PC-9 (cell line): ENCODE measurements around the gene FAM168A.

ENCODE experiments used
- CTCF ChIP-seq: fragments of 200-600 bp; sonication (generic); conservative IDR thresholded peaks from 2 replicates; pipeline ENCODE4 v1.6.1; 2017; ENCODE audit warnings: mixed run types, antibody characterized with exemption, mild to moderate bottlenecking, moderate library complexity
- EZH2 ChIP-seq: fragments of 200-600 bp; sonication (generic); IDR thresholded peaks from 2 replicates; pipeline ENCODE4 v1.8.0; 2017; ENCODE audit warnings: antibody characterized with exemption, low read depth

- no peak for TF ChIP-seq CTCF
- no peak for TF ChIP-seq EZH2
These were observed 33.0 kb downstream of the FAM168A start for GRCh38 chr11:73564903-73565302.
